ENCODE results near the gene THYN1. TPM values are rescaled to one million over a fixed set of nuclear protein-coding genes. Genes with fewer than 3 reads are reported as not detected.

THYN1 gene
- total RNA-seq, 2 experiments from 2014 or later: 25.7 to 26.0 TPM

DNA sequence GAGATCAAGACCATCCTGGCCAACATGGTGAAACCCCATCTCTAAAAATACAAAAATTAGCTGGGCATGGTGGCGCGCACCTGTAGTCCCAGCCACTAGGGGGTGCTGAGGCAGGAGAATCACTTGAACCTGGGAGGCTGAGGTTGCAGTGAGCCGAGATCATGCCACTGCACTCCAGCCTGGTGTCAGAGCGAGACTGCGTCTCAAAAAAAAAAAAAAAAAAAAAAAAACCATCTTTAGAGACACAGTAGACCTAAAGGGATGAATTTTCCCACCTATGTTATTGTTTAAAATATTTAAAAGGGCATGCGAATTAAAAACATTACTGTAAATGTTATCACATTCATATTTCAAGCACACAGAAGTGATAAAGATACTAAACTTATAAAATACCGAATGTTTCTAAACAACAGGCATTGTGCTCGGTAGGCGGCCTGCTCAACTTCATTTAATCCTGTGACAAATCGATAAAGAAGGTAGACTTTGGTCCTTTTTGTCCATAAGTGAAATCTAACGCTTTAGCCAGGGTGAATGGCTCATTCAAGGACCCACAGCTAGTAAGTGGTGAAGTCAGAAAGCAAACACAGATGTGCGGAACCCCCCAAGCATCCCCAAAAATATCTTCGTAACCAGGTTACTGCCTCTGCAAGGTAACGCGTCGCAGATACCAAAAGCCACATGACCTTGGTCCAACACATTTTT lies 45.5 kb downstream of the THYN1 start:
- no peaks in the 10 kb centered on the region for H3K9me3 Mint-ChIP-seq
- H3K36me3 Mint-ChIP-seq (ENCODE audit: low read depth): peaks cover 87% of the 10 kb centered on the region
- TF ChIP-seq, protein P1, sequence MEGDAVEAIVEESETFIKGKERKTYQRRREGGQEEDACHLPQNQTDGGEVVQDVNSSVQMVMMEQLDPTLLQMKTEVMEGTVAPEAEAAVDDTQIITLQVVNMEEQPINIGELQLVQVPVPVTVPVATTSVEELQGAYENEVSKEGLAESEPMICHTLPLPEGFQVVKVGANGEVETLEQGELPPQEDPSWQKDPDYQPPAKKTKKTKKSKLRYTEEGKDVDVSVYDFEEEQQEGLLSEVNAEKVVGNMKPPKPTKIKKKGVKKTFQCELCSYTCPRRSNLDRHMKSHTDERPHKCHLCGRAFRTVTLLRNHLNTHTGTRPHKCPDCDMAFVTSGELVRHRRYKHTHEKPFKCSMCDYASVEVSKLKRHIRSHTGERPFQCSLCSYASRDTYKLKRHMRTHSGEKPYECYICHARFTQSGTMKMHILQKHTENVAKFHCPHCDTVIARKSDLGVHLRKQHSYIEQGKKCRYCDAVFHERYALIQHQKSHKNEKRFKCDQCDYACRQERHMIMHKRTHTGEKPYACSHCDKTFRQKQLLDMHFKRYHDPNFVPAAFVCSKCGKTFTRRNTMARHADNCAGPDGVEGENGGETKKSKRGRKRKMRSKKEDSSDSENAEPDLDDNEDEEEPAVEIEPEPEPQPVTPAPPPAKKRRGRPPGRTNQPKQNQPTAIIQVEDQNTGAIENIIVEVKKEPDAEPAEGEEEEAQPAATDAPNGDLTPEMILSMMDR (IDR thresholded peaks at IDR 0.05): peak; percentile 93
- ChIA-PET CTCF (interaction anchor here (0.7 to 1.3 kb wide), 15 partner anchors 12 to 1519 kb away, joined by 3 to 11 read pairs (median 5); partner anchors contain the start of genes ACAD8, GLB1L3, NCAPD3 and THYN1), POLR2A (interaction anchor here (0.7 to 2.2 kb wide), 3 partner anchors 17 to 68 kb away, joined by 3 to 17 read pairs (median 5); partner anchors contain the start of genes GLB1L3, NCAPD3 and VPS26B)
- no peak overlapping the region for H3K4me3 Mint-ChIP-seq
- H3K27me3 Mint-ChIP-seq: no peaks in the 10 kb centered on the region
- H3K9me3 ChIP-seq (ENCODE audit: control insufficient read depth in 1 of 2, insufficient read depth in 1 of 2, low read length in 2 of 2): no peaks in the 10 kb centered on the region
- no peaks in the 10 kb centered on the region for H3K4me1 Mint-ChIP-seq (ENCODE audit: low read depth)
- DNase-seq (peak; percentile 42 to 75 (median 56)), ATAC-seq (ENCODE audit: poor library complexity) (peak; percentile 61)
- H3K27me3 ChIP-seq (ENCODE audit: control insufficient read depth in 1 of 2, insufficient read depth in 2 of 2, low read length in 2 of 2): no peaks in the 10 kb centered on the region
- intact Hi-C loops (cut with DNase I, micrococcal nuclease): loop anchor here (2.0 to 5.0 kb wide), 4 partner anchors 35 to 70 kb away; partner anchors contain the start of gene GLB1L3 (in 2 of the 2)
- no peak overlapping the region for H3K27ac Mint-ChIP-seq
- H3K36me3 ChIP-seq (ENCODE audit: insufficient read depth, low read length): peaks cover 58% of the 10 kb centered on the region
- H3K4me1 ChIP-seq (ENCODE audit: insufficient read depth, low read length): no peaks in the 10 kb centered on the region
- H3K27ac ChIP-seq (ENCODE audit: low read depth in 1 of 2, low read length in 2 of 2): no peak overlapping the region
- H3K4me3 ChIP-seq (ENCODE audit: low read length): no peak overlapping the region

DNA sequence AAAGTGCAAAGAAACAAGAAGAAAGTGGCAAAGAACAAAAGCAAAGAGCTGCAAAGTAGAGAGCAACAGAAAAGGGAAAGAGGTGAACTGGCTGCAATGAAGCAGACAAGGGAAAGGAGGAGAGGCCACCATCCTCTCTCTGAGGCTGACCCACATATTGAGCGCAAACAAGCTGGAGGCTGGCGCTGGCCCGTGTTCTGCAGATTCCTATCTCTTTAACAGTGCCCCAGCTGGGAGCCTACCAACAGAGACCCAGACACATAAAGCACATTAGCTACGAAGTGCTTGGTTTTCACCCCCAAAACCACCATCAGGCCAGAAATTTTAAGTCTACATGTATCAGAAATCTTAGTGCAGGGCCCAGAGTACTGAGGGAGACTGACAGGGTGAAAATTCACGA lies 47.0 kb downstream of the THYN1 start:
- no peaks in the 10 kb centered on the region for H3K9me3 ChIP-seq (ENCODE audit: control insufficient read depth in 1 of 2, insufficient read depth in 1 of 2, low read length in 2 of 2)
- Mint-ChIP-seq H3K27me3 (no peaks in the 10 kb centered on the region), H3K4me3 (no peak overlapping the region), H3K4me1 (ENCODE audit: low read depth) (no peaks in the 10 kb centered on the region), H3K27ac (no peak overlapping the region), H3K36me3 (ENCODE audit: low read depth) (peaks cover 91% of the 10 kb centered on the region), H3K9me3 (no peaks in the 10 kb centered on the region)
- H3K4me3 ChIP-seq (ENCODE audit: low read length): no peak overlapping the region
- no peak overlapping the region for H3K27ac ChIP-seq (ENCODE audit: low read depth in 1 of 2, low read length in 2 of 2)
- no peaks in the 10 kb centered on the region for H3K27me3 ChIP-seq (ENCODE audit: control insufficient read depth in 1 of 2, insufficient read depth in 2 of 2, low read length in 2 of 2)
- DNase-seq: no peak
- H3K4me1 ChIP-seq (ENCODE audit: insufficient read depth, low read length): no peaks in the 10 kb centered on the region
- H3K36me3 ChIP-seq (ENCODE audit: insufficient read depth, low read length): peaks cover 73% of the 10 kb centered on the region
- ChIA-PET POLR2A (no interaction called here), CTCF (no interaction called here)
- intact Hi-C loops (cut with DNase I, micrococcal nuclease): loop anchor here (2.0 to 5.0 kb wide), 4 partner anchors 37 to 71 kb away; partner anchors contain the start of gene GLB1L3 (in 2 of the 2)
- TF ChIP-seq, protein P1 (IDR thresholded peaks at IDR 0.05): no peak
- ATAC-seq (ENCODE audit: poor library complexity): no peak

DNA sequence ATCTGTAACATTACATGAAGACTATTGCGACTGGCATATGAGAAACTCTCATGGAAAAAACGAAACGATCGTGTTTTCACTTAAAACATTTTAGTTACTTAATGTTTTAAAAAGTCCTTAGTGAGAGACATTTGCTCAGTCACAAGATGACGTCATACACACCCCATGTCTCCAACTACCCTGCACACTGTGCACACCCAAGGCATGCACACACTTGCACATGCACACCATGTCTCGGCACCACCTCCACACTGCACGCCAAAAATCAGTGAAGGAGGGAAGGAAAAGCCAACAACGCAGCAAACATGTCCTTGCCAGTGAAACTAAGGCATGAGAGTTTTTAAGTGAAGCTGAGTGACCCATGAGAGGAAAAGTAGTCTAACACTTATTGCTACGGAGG lies 47.4 kb downstream of the THYN1 start:
- POLR2A ChIA-PET: no interaction called here

More for the DNA sequence above, 47.4 kb downstream of the THYN1 start:
- Histone ChIP-seq H3K4me3 (ENCODE audit: low read length) (no peak overlapping the region), H3K36me3 (ENCODE audit: insufficient read depth, low read length) (peaks cover 73% of the 10 kb centered on the region), H3K27ac (ENCODE audit: low read depth in 1 of 2, low read length in 2 of 2) (no peak overlapping the region), H3K27me3 (ENCODE audit: control insufficient read depth in 1 of 2, insufficient read depth in 2 of 2, low read length in 2 of 2) (no peaks in the 10 kb centered on the region), H3K9me3 (ENCODE audit: control insufficient read depth in 1 of 2, insufficient read depth in 1 of 2, low read length in 2 of 2) (no peaks in the 10 kb centered on the region), H3K4me1 (ENCODE audit: insufficient read depth, low read length) (no peaks in the 10 kb centered on the region)
- ATAC-seq (ENCODE audit: poor library complexity) (no peak), DNase-seq (no peak)
- CTCF ChIA-PET: no interaction called here
- intact Hi-C loops (cut with DNase I, micrococcal nuclease): loop anchor here (2.0 to 5.0 kb wide), 4 partner anchors 37 to 72 kb away; partner anchors contain the start of gene GLB1L3 (in 2 of the 2)
- Mint-ChIP-seq H3K36me3 (ENCODE audit: low read depth) (peaks cover 93% of the 10 kb centered on the region), H3K4me1 (ENCODE audit: low read depth) (no peaks in the 10 kb centered on the region), H3K9me3 (no peaks in the 10 kb centered on the region), H3K4me3 (no peak overlapping the region), H3K27me3 (no peaks in the 10 kb centered on the region), H3K27ac (no peak overlapping the region)
- TF ChIP-seq, protein P1 (IDR thresholded peaks at IDR 0.05): no peak

Measured in CD4-positive, alpha-beta T cell (primary cell).